Thymus (tissue), 11 donors: ENCODE data around the gene SCN4B. TPM values are rescaled to one million over a fixed set of nuclear protein-coding genes. Genes with fewer than 3 reads are reported as not detected.
"Not testable (repeated sequence)": the region's sequence is repeated elsewhere in the genome, so short reads cannot be mapped to it uniquely, and the experiment has no call there.

Source experiments
- DNase-seq, 9 donors: peaks; one replicate each; pipeline ENCODE4 v3.0.0-alpha.2; 2013; ENCODE audit warnings: low spot score in 9 of 9, low read depth in 6 of 9, missing footprints in 1 of 9
- H3K27ac ChIP-seq, 2 donors: one replicate each; pipeline ENCODE4 v1.5.1; 2013; ENCODE audit warnings: control low read depth in 1 of 2, low read depth in 1 of 2, low read length in 1 of 2, mild to moderate bottlenecking in 1 of 2, moderate library complexity in 1 of 2
- H3K27me3 ChIP-seq, 2 donors: one replicate each; pipeline ENCODE4 v1.5.1; 2013; ENCODE audit warnings: low read length in 1 of 2; ENCODE audit not compliant: control insufficient read depth in 2 of 2, insufficient read depth in 1 of 2
- H3K36me3 ChIP-seq, 2 donors: one replicate each; pipeline ENCODE4 v1.5.1; 2013; ENCODE audit warnings: low read length in 1 of 2, mild to moderate bottlenecking in 1 of 2, moderate library complexity in 1 of 2; ENCODE audit not compliant: control insufficient read depth in 2 of 2, insufficient read depth in 2 of 2
- H3K4me1 ChIP-seq, 2 donors: one replicate each; pipeline ENCODE4 v1.5.1; 2013; ENCODE audit warnings: low read length in 2 of 2; ENCODE audit not compliant: control insufficient read depth in 2 of 2, insufficient read depth in 2 of 2
- H3K4me3 ChIP-seq, 2 donors: one replicate each; pipeline ENCODE4 v1.5.1; 2013; ENCODE audit warnings: low read length in 2 of 2, control low read depth in 1 of 2, mild to moderate bottlenecking in 1 of 2
- H3K9me3 ChIP-seq, 2 donors: one replicate each; pipeline ENCODE4 v1.5.1; 2013; ENCODE audit warnings: low read length in 1 of 2, mild to moderate bottlenecking in 1 of 2; ENCODE audit not compliant: control insufficient read depth in 2 of 2, insufficient read depth in 1 of 2
- WGBS: extraction: QIAGEN DNeasy Blood & Tissue Kit; methylation state at CpG from one replicate; pipeline ENCODE4 v1.1.7; 2013; 5-methylcytosine and 5-hydroxymethylcytosine counted together
- polyA plus RNA-seq: library from polyadenylated mRNA; stranded (reverse); fragments of 200-250 nt; gene quantifications from one replicate; pipeline ENCODE4 v1.2.3, GENCODE V29; 2013
- total RNA-seq: library from RNA; stranded (reverse); fragments of 120-200 nt; gene quantifications from one replicate; pipeline ENCODE4 v1.2.4, GENCODE V29; 2013
- donor health status: healthy.

The SCN4B gene
- total and polyA plus RNA-seq, 2 donors: 1.3 to 2.1 TPM

- H3K27ac ChIP-seq: no peak overlapping the region
- H3K4me1 ChIP-seq: peaks cover 5 to 8% of the 10 kb centered on the region in 2 donors
- no peaks in the 10 kb centered on the region for H3K27me3 ChIP-seq
- 94% methylated on average over 6 of the region's 6 CpGs for WGBS
- peaks cover 5 to 18% of the 10 kb centered on the region in 2 donors for H3K36me3 ChIP-seq
- H3K9me3 ChIP-seq: no peaks in the 10 kb centered on the region
- no peak overlapping the region for H3K4me3 ChIP-seq
- no peak for DNase-seq
These were observed 41.4 kb upstream of the SCN4B start for GRCh38 chr11:118193910-118194566.

- peaks cover 5 to 15% of the 10 kb centered on the region in 2 donors for H3K36me3 ChIP-seq
- H3K27ac ChIP-seq, H3K4me1 ChIP-seq, H3K4me3 ChIP-seq, H3K27me3 ChIP-seq, H3K9me3 ChIP-seq, DNase-seq: not testable (repeated sequence)
- 95% methylated on average over 5 of the region's 5 CpGs for WGBS
These were observed 40.2 kb upstream of the SCN4B start for GRCh38 chr11:118192817-118193216.

GRCh38 chr11:118190942-118191506, 38.4 kb upstream of the SCN4B start:
- not testable (repeated sequence) for H3K27me3 ChIP-seq
- 75% methylated on average over 2 of the region's 2 CpGs for WGBS

GRCh38 chr11:118186346-118187107, 33.9 kb upstream of the SCN4B start:
- H3K27ac ChIP-seq: no peak overlapping the region
- no peak for DNase-seq
- WGBS: 88% methylated on average over 6 of the region's 6 CpGs
- H3K27me3 ChIP-seq: peaks cover 0 to 4% of the 10 kb centered on the region in 2 donors
- no peaks in the 10 kb centered on the region for H3K4me1 ChIP-seq
- H3K4me3 ChIP-seq: no peak overlapping the region
- no peaks in the 10 kb centered on the region for H3K9me3 ChIP-seq
- H3K36me3 ChIP-seq: no peaks in the 10 kb centered on the region

More at GRCh38 chr11:118190942-118191506, 38.4 kb upstream of the SCN4B start:
- peaks cover 5 to 11% of the 10 kb centered on the region in 2 donors for H3K36me3 ChIP-seq
- H3K4me3 ChIP-seq, H3K27ac ChIP-seq, DNase-seq, H3K9me3 ChIP-seq, H3K4me1 ChIP-seq: not testable (repeated sequence)

- DNase-seq: no peak
- H3K4me3 ChIP-seq: no peak overlapping the region
- H3K9me3 ChIP-seq: no peaks in the 10 kb centered on the region
- H3K27me3 ChIP-seq: peaks cover 0 to 4% of the 10 kb centered on the region in 2 donors
- WGBS: 97% methylated on average over 12 of the region's 12 CpGs
- H3K36me3 ChIP-seq: no peaks in the 10 kb centered on the region
- H3K4me1 ChIP-seq: peaks cover 5 to 9% of the 10 kb centered on the region in 2 donors
- no peak overlapping the region for H3K27ac ChIP-seq
These were observed 32.4 kb upstream of the SCN4B start for GRCh38 chr11:118184784-118185579.

GRCh38 chr11:118183691-118184090, 31.1 kb upstream of the SCN4B start:
- 97% methylated on average over 5 of the region's 5 CpGs for WGBS
- not testable (repeated sequence) for H3K4me3 ChIP-seq, H3K27ac ChIP-seq, DNase-seq, H3K9me3 ChIP-seq, H3K36me3 ChIP-seq, H3K27me3 ChIP-seq
- H3K4me1 ChIP-seq: peaks cover 5 to 13% of the 10 kb centered on the region in 2 donors

GRCh38 chr11:118180300-118180703, 27.7 kb upstream of the SCN4B start:
- DNase-seq: peak in 7 of 9 donors; percentile 40 to 88 (median 56)
- Histone ChIP-seq H3K4me3 (no peak overlapping the region), H3K36me3 (no peaks in the 10 kb centered on the region), H3K27ac (peak overlapping the region in 1 of 2 donors; percentile 12), H3K4me1 (peaks cover 5 to 27% of the 10 kb centered on the region in 2 donors), H3K27me3 (no peaks in the 10 kb centered on the region), H3K9me3 (no peaks in the 10 kb centered on the region)
- 21% methylated on average over 11 of the region's 11 CpGs for WGBS

- no peak overlapping the region for H3K4me3 ChIP-seq
- no peak for DNase-seq
- H3K27me3 ChIP-seq: no peaks in the 10 kb centered on the region
- no peak overlapping the region for H3K27ac ChIP-seq
- peaks cover 6 to 29% of the 10 kb centered on the region in 2 donors for H3K4me1 ChIP-seq
- no peaks in the 10 kb centered on the region for H3K36me3 ChIP-seq
- no peaks in the 10 kb centered on the region for H3K9me3 ChIP-seq
- 98% methylated on average over 4 of the region's 4 CpGs for WGBS
These were observed 24.1 kb upstream of the SCN4B start for GRCh38 chr11:118176778-118177134.
